Stimulated activated naive CD4-positive, alpha-beta T cell (primary cell): ENCODE measurements around the gene KRTAP9-9.
"Not testable (repeated sequence)": the region's sequence is repeated elsewhere in the genome, so short reads cannot be mapped to it uniquely, and the experiment has no call there.

ENCODE experiments used
- DNase-seq, 6 experiments: peaks; one replicate each; lab custom pipeline; 2025; lab: John Stamatoyannopoulos, UW

The KRTAP9-9 gene

GRCh38 chr17:41265078-41265477 is 9.9 kb downstream of the KRTAP9-9 start, which contains the start of gene KRTAP9-6:
KRTAP9-6 (plus strand) TSS chr17:41265378; CDS start chr17:41265378, 0 bp downstream.
- no peak for DNase-seq

- DNase-seq, result no peak
Observed at GRCh38 chr17:41267711-41268110, 12.5 kb downstream of the KRTAP9-9 start.

GRCh38 chr17:41271323-41271722 is 16.1 kb downstream of the KRTAP9-9 start:
- DNase-seq, result not testable (repeated sequence)

GRCh38 chr17:41271858-41272257 is 16.7 kb downstream of the KRTAP9-9 start:
- DNase-seq, result no peak

- not testable (repeated sequence) for DNase-seq
Observed at GRCh38 chr17:41275648-41276190, 20.5 kb downstream of the KRTAP9-9 start, which contains the start of gene KRTAP9-7. KRTAP9-7 (plus strand) TSS chr17:41275698; CDS start chr17:41275698, 0 bp downstream.

- DNase-seq, result no peak
Observed at GRCh38 chr17:41278176-41278955, 23.2 kb downstream of the KRTAP9-9 start.

GRCh38 chr17:41284043-41284442 is 28.9 kb downstream of the KRTAP9-9 start:
- DNase-seq, result no peak

GRCh38 chr17:41284546-41284945 is 29.4 kb downstream of the KRTAP9-9 start:
- peak in 1 of 6 experiments; percentile 9 for DNase-seq

GRCh38 chr17:41287050-41287449 is 31.9 kb downstream of the KRTAP9-9 start:
- no peak for DNase-seq

GRCh38 chr17:41294016-41294415 is 38.8 kb downstream of the KRTAP9-9 start:
- no peak for DNase-seq

- DNase-seq, result no peak
Observed at GRCh38 chr17:41296846-41297245, 41.7 kb downstream of the KRTAP9-9 start.

- DNase-seq, result no peak
Observed at GRCh38 chr17:41298458-41299135, 43.4 kb downstream of the KRTAP9-9 start.

- DNase-seq, result no peak
Observed at GRCh38 chr17:41301204-41301790, 46.1 kb downstream of the KRTAP9-9 start.

- no peak for DNase-seq
Observed at GRCh38 chr17:41301916-41302901, 47.0 kb downstream of the KRTAP9-9 start, which contains the start of gene KRTAP29-1. KRTAP29-1 (minus strand) TSS chr17:41302851; CDS start chr17:41302851, 0 bp downstream.

GRCh38 chr17:41302981-41303380 is 47.8 kb downstream of the KRTAP9-9 start:
- no peak for DNase-seq

- DNase-seq, result no peak
Observed at GRCh38 chr17:41304091-41304490, 48.9 kb downstream of the KRTAP9-9 start.
